PC-3 (cell line): Measurements from ENCODE around the gene VCAN.
"Not testable (repeated sequence)": the region's sequence is repeated elsewhere in the genome, so short reads cannot be mapped to it uniquely, and the experiment has no call there.

Experiments
- CTCF ChIP-seq: fragments of 300-600 bp; sonication (generic); conservative IDR thresholded peaks from 2 replicates; pipeline ENCODE4 v1.5.1; 2017; ENCODE audit warnings: antibody characterized with exemption, low read depth, mild to moderate bottlenecking, low read length
- EZH2 ChIP-seq: fragments of 300-600 bp; sonication (generic); IDR thresholded peaks from one replicate; pipeline ENCODE4 v1.6.1; 2017; ENCODE audit warnings: antibody characterized with exemption, mild to moderate bottlenecking, low read length; ENCODE audit not compliant: unreplicated experiment
- EZH2phosphoT487 ChIP-seq: fragments of 300-600 bp; sonication (generic); IDR thresholded peaks from 2 replicates; pipeline ENCODE4 v1.6.1; 2018; ENCODE audit warnings: mild to moderate bottlenecking, antibody characterized with exemption, low read length, borderline replicate concordance

- not testable (repeated sequence) for TF ChIP-seq EZH2, CTCF, EZH2phosphoT487
These were observed 33.8 kb upstream of the VCAN start for GRCh38 chr5:83437697-83438096.
